Activated naive CD8-positive, alpha-beta T cell treated with anti-CD3 and anti-CD28 coated beads, Interleukin-2, amount 10 ng/mL, durations not matched to agents 7 days and 5 days (primary cell): Measurements from ENCODE around the gene CCL15. TPM values are rescaled to one million over a fixed set of nuclear protein-coding genes. Genes with fewer than 3 reads are reported as not detected.
"Not testable (repeated sequence)": the region's sequence is repeated elsewhere in the genome, so short reads cannot be mapped to it uniquely, and the experiment has no call there.

Source experiments
- ATAC-seq: fragments of 150-1000 bp; cut with Tn5 transposase; one replicate; pipeline ENCODE4 v1.10.0; 2021; ENCODE audit warnings: low read depth, moderate library complexity
- POLR2A ChIA-PET: fragments of 350-600 bp; sonication (Branson Sonifier 250); formaldehyde crosslinking; loops from one replicate; lab custom pipeline; 2021; ENCODE audit warnings: antibody characterized with exemption; lab: Charles Lee
- DNase-seq: peaks from one replicate; pipeline ENCODE4 v3.0.0; 2021
- H3K27ac Mint-ChIP-seq: one replicate; pipeline ENCODE4 v1.8.0; 2022; ENCODE audit warnings: mild to moderate bottlenecking, mixed read lengths
- H3K27me3 Mint-ChIP-seq: one replicate; pipeline ENCODE4 v1.8.0; 2022; ENCODE audit warnings: mild to moderate bottlenecking, moderate library complexity, mixed read lengths
- H3K36me3 Mint-ChIP-seq: one replicate; pipeline ENCODE4 v1.8.0; 2021; ENCODE audit warnings: mild to moderate bottlenecking, mixed read lengths
- H3K4me1 Mint-ChIP-seq: one replicate; pipeline ENCODE4 v1.8.0; 2021; ENCODE audit warnings: mixed read lengths
- H3K4me3 Mint-ChIP-seq: one replicate; pipeline ENCODE4 v1.8.0; 2022; ENCODE audit warnings: mild to moderate bottlenecking, moderate library complexity, mixed read lengths
- H3K9me3 Mint-ChIP-seq: one replicate; pipeline ENCODE4 v1.8.0; 2021; ENCODE audit warnings: mixed read lengths
- total RNA-seq, 2 experiments: library from RNA; stranded (reverse); gene quantifications; one replicate each; pipeline ENCODE4 v1.2.3, GENCODE V29; 2021

The CCL15 gene
- total RNA-seq, 2 experiments from 2014 or later = not detected

DNA sequence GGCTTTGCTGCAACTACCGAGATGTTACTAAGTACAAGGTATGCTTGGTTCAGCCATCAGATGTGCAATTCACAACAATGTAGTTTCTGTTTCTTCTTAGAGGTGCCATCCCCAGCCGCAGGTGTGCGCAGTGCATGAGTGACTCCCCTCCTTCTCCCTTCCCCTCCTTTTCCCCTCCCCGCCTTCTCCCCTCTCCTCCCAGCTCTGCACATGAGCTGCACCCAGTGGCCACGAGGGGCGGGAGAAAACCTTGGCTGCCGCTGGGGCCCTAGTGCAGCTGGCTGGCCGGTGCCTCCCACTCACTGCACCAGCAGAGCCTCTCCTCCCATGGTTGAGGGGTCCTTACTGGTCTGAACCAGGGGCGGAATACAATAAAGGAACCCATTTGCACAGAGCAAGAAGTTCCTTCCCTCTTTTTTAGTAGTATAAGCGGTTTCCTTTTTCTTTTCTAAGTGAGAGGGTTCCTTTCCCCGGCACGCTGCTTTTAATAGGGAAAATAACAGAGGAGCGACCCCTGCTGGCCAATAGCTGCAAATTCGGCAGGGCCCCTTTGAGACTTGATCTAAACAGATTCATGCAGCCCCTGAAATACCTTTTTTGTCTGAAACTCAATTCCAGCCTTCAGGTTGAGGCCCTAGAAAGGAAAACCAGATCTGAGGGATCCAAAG is 7.8 kb upstream of the CCL15 start:
- H3K27me3 Mint-ChIP-seq = peaks cover 5% of the 10 kb centered on the region
- DNase-seq = no peak
- peaks cover 3% of the 10 kb centered on the region for H3K9me3 Mint-ChIP-seq
- POLR2A ChIA-PET = no interaction called here
- no peak overlapping the region for H3K4me3 Mint-ChIP-seq
- no peaks in the 10 kb centered on the region for H3K36me3 Mint-ChIP-seq
- H3K27ac Mint-ChIP-seq = no peak overlapping the region
- ATAC-seq = no peak
- H3K4me1 Mint-ChIP-seq = peaks cover 6% of the 10 kb centered on the region

GRCh38 chr17:36004594-36005108 is 3.3 kb upstream of the CCL15 start:
- DNase-seq (no peak), ATAC-seq (no peak)
- H3K27me3 Mint-ChIP-seq = no peaks in the 10 kb centered on the region
- peaks cover 3% of the 10 kb centered on the region for H3K9me3 Mint-ChIP-seq
- H3K4me3 Mint-ChIP-seq = no peak overlapping the region
- H3K4me1 Mint-ChIP-seq = peaks cover 6% of the 10 kb centered on the region
- no peak overlapping the region for H3K27ac Mint-ChIP-seq
- H3K36me3 Mint-ChIP-seq = no peaks in the 10 kb centered on the region
- POLR2A ChIA-PET = no interaction called here

DNA sequence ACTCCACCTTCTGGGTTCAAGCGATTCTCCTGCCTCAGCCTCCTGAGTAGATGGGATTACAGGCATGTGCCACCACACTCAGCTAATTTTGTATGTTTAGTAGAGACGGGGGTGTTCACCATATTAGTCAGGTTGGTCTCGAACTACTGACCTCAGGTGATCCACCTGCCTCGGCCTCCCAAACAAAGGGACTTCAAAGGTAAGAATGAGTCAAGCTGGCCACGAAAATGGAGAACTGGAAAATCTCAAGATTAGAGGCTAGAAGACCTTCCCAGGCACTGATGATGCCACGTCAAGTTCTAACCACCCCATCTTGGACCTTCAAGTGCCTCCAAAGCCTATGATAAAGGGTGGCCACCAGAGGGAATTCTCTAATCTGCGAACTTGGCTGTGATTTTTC is 1.3 kb upstream of the CCL15 start:
- Mint-ChIP-seq H3K4me1 (peaks cover 6% of the 10 kb centered on the region), H3K9me3 (no peaks in the 10 kb centered on the region), H3K27me3 (no peaks in the 10 kb centered on the region), H3K27ac (no peak overlapping the region), H3K4me3 (no peak overlapping the region), H3K36me3 (no peaks in the 10 kb centered on the region)
- no peak for ATAC-seq
- POLR2A ChIA-PET = no interaction called here
- DNase-seq = no peak

GRCh38 chr17:36001862-36002603 is 680 bp upstream of the CCL15 start:
- no peak for DNase-seq
- H3K36me3 Mint-ChIP-seq = no peaks in the 10 kb centered on the region
- H3K9me3 Mint-ChIP-seq = no peaks in the 10 kb centered on the region
- peaks cover 4% of the 10 kb centered on the region for H3K27me3 Mint-ChIP-seq
- POLR2A ChIA-PET = no interaction called here
- no peak for ATAC-seq
- peaks cover 6% of the 10 kb centered on the region for H3K4me1 Mint-ChIP-seq
- no peak overlapping the region for H3K27ac Mint-ChIP-seq
- H3K4me3 Mint-ChIP-seq = no peak overlapping the region

GRCh38 chr17:36000732-36001109 is 632 bp downstream of the CCL15 start:
- peaks cover 14% of the 10 kb centered on the region for H3K27me3 Mint-ChIP-seq
- ATAC-seq (no peak), DNase-seq (no peak)
- H3K4me3 Mint-ChIP-seq = no peak overlapping the region
- no peak overlapping the region for H3K27ac Mint-ChIP-seq
- no peaks in the 10 kb centered on the region for H3K9me3 Mint-ChIP-seq
- peaks cover 6% of the 10 kb centered on the region for H3K4me1 Mint-ChIP-seq
- POLR2A ChIA-PET = no interaction called here
- H3K36me3 Mint-ChIP-seq = no peaks in the 10 kb centered on the region

- Mint-ChIP-seq H3K36me3 (no peaks in the 10 kb centered on the region), H3K4me1 (no peaks in the 10 kb centered on the region), H3K9me3 (no peaks in the 10 kb centered on the region), H3K27me3 (peaks cover 31% of the 10 kb centered on the region), H3K27ac (no peak overlapping the region), H3K4me3 (no peak overlapping the region)
- no peak for DNase-seq
- POLR2A ChIA-PET = no interaction called here
- ATAC-seq = no peak
Observed at GRCh38 chr17:35998756-35999155, 2.6 kb downstream of the CCL15 start.

DNA sequence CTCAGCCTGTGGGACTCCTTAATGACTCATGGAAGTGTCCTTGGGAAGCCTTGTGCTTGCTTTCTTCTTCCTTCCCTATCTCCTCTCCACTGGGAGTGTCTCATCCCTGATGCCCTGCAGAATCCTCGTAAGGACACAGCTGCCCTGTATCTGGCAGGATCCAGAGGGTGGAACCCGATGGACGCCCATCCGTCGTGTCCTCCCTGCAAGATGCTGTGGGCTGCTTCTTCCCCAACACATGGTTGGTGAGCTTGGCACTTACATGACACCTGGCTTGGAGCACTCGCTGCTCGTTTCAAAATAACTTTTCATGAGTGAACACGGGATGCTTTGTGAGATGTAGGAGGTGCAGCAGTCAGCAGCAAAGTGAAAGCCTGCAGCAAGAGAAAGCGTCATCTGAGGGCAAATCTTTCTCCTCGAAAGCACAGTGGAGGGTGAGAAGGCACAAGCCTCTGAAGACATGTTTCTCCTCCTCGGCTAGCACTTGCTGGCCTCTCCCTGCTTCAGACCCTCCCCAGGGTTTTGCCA is 3.3 kb downstream of the CCL15 start:
- POLR2A ChIA-PET = no interaction called here
- Mint-ChIP-seq H3K9me3 (no peaks in the 10 kb centered on the region), H3K27me3 (peaks cover 34% of the 10 kb centered on the region), H3K4me3 (no peak overlapping the region), H3K36me3 (no peaks in the 10 kb centered on the region), H3K27ac (no peak overlapping the region), H3K4me1 (no peaks in the 10 kb centered on the region)
- no peak for DNase-seq
- no peak for ATAC-seq

GRCh38 chr17:35995346-35995745 is 6.0 kb downstream of the CCL15 start:
- DNase-seq, H3K9me3 Mint-ChIP-seq, H3K27ac Mint-ChIP-seq, POLR2A ChIA-PET, H3K4me1 Mint-ChIP-seq, H3K4me3 Mint-ChIP-seq, ATAC-seq, H3K36me3 Mint-ChIP-seq: not testable (repeated sequence)
- peaks cover 39% of the 10 kb centered on the region for H3K27me3 Mint-ChIP-seq

- no peak for ATAC-seq
- Mint-ChIP-seq H3K4me3 (no peak overlapping the region), H3K27ac (no peak overlapping the region), H3K36me3 (no peaks in the 10 kb centered on the region), H3K4me1 (no peaks in the 10 kb centered on the region), H3K9me3 (peaks cover 9% of the 10 kb centered on the region), H3K27me3 (peaks cover 38% of the 10 kb centered on the region)
- DNase-seq = no peak
- POLR2A ChIA-PET = no interaction called here
Observed at GRCh38 chr17:35991075-35991474, 10.3 kb downstream of the CCL15 start.

GRCh38 chr17:35988164-35988563 is 13.2 kb downstream of the CCL15 start:
- Mint-ChIP-seq H3K27ac (no peak overlapping the region), H3K4me1 (no peaks in the 10 kb centered on the region), H3K27me3 (peaks cover 18% of the 10 kb centered on the region), H3K9me3 (peaks cover 9% of the 10 kb centered on the region), H3K36me3 (no peaks in the 10 kb centered on the region), H3K4me3 (no peak overlapping the region)
- DNase-seq (no peak), ATAC-seq (no peak)
- POLR2A ChIA-PET = no interaction called here

DNA sequence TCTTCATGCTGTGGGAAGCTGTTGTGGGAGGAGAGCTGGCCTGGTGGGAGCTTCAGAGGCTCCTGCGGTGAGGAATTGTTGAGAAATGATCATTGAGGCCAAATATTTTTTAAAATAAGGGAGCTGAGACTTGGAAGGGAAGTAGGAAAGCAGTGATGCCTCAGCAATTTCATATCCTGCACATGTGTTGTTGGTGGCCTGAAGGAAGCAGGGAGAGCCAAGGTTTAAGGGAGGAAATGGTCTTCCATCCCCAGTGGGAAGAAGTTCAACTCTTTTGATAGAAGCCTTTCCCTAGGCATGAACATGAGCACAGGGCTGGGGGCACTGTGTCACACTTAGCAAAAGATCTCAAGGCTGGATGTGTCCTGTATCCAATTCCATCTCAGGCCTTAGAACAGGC is 14.7 kb downstream of the CCL15 start, which contains the start of gene CCL14:
CCL14 (minus strand) TSS at position 87 of the 400 bp plus-strand sequence; CDS start at position 7, 80 bp downstream.
- peaks cover 18% of the 10 kb centered on the region for H3K27me3 Mint-ChIP-seq
- H3K4me1 Mint-ChIP-seq = no peaks in the 10 kb centered on the region
- POLR2A ChIA-PET = no interaction called here
- ATAC-seq = no peak
- DNase-seq = no peak
- H3K36me3 Mint-ChIP-seq = no peaks in the 10 kb centered on the region
- H3K27ac Mint-ChIP-seq = no peak within 1 kb of the TSS
- H3K4me3 Mint-ChIP-seq = no peak within 1 kb of the TSS
- peaks cover 9% of the 10 kb centered on the region for H3K9me3 Mint-ChIP-seq

GRCh38 chr17:35984140-35984539 is 17.2 kb downstream of the CCL15 start:
- H3K36me3 Mint-ChIP-seq = no peaks in the 10 kb centered on the region
- peaks cover 5% of the 10 kb centered on the region for H3K9me3 Mint-ChIP-seq

DNA sequence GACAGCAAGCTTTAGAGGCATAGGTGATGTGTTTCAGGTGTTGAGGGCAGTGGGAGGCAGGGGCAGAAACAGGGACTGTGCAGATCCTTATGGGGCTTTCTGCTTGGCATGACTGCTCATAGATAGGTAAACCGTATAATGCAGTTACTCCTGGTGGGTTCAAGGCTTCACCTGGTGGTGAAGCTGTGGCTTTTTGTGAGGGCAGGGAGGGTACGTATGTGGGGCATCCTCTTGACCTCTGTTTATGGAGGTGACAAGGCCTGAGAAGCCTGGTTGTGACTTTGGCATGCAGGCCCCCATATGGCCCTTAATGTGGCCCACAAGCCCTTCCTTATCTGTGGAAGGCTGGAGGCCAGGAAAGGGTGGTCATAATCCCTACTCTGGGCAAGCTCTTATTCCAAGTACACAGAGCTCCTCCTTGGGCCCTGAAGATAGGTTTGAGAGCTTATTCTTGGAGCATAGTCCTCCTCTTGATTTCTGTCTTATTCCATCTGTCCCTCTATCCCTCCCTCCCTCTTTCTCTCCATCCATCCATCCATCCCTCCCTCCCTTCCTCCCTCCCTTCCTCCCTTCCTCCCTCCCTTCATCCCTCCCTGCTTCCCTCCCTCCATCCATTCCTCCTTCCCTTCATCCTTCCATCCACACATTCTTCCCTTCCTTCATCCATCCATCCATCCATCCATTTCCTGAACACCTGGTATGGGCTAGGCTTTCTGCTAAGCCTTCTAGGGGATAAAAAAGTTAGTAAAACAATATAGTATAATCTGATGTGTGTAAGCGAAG is 18.8 kb downstream of the CCL15 start:
- DNase-seq = no peak
- Mint-ChIP-seq H3K27ac (no peak overlapping the region), H3K4me3 (no peak overlapping the region), H3K9me3 (no peaks in the 10 kb centered on the region), H3K27me3 (peaks cover 11% of the 10 kb centered on the region), H3K4me1 (no peaks in the 10 kb centered on the region), H3K36me3 (no peaks in the 10 kb centered on the region)
- ATAC-seq = no peak
- POLR2A ChIA-PET = no interaction called here

More at GRCh38 chr17:35984140-35984539, 17.2 kb downstream of the CCL15 start:
- DNase-seq (no peak), ATAC-seq (no peak)
- Mint-ChIP-seq H3K27me3 (peaks cover 14% of the 10 kb centered on the region), H3K27ac (no peak overlapping the region), H3K4me1 (no peaks in the 10 kb centered on the region), H3K4me3 (no peak overlapping the region)
- POLR2A ChIA-PET = no interaction called here
